GM12878 (cell line): ENCODE results near the gene GSG1L.

Experiments
- POLR2AphosphoS5 ChIP-seq: IDR thresholded peaks from 2 replicates; pipeline ENCODE4 v1.6.1; 2011; ENCODE audit warnings: mild to moderate bottlenecking, low read length, inconsistent platforms
- TF ChIP-seq, protein P1 (sequence below), 3 experiments: IDR thresholded peaks in 2 of 3; conservative IDR thresholded peaks in 1 of 3; 2 replicates each; pipeline ENCODE4 v1.5.1; 2011; ENCODE audit warnings: low read depth in 3 of 3, low read length in 3 of 3, mild to moderate bottlenecking in 3 of 3, control low read depth in 2 of 3, moderate library complexity in 2 of 3, inconsistent platforms in 1 of 3, mixed read lengths in 1 of 3; ENCODE audit not compliant: control insufficient read depth in 2 of 3, insufficient read depth in 1 of 3; ENCODE audit errors: extremely low read depth in 1 of 3

DNA sequence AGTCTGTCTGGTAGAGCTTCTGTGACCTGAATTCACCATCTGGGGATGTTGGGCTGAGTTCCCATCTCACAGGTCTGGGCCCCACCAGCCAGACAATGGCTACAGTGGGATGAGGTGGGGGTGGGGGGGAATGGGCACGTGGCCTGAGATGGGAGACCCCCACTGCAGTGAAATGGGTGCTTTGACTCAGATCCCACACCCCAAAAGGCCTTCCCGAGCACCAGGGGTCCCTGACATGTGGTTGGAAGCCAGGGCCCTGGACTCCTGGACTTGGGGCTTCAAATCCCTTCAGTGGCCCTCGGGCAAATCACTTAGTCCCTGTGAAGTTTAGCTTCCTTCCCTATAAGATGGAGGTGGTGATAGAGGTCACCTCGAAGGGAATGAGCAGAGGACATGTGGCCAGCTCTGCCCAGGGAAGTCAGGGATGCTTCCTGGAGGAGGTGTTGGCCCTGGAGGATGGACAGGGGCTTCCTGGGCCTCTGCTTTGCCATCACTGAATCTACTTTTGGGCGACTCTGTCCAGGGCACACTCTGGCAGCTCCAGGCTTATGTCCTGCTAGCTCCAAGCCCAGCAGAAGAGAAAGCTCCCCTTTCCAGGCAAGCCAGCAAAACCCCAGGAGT is 295.4 kb downstream of the GSG1L start:
- TF ChIP-seq, protein P1, sequence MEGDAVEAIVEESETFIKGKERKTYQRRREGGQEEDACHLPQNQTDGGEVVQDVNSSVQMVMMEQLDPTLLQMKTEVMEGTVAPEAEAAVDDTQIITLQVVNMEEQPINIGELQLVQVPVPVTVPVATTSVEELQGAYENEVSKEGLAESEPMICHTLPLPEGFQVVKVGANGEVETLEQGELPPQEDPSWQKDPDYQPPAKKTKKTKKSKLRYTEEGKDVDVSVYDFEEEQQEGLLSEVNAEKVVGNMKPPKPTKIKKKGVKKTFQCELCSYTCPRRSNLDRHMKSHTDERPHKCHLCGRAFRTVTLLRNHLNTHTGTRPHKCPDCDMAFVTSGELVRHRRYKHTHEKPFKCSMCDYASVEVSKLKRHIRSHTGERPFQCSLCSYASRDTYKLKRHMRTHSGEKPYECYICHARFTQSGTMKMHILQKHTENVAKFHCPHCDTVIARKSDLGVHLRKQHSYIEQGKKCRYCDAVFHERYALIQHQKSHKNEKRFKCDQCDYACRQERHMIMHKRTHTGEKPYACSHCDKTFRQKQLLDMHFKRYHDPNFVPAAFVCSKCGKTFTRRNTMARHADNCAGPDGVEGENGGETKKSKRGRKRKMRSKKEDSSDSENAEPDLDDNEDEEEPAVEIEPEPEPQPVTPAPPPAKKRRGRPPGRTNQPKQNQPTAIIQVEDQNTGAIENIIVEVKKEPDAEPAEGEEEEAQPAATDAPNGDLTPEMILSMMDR (IDR thresholded peaks at IDR 0.05 in 2 of 3, conservative IDR thresholded peaks at IDR 0.05 in 1 of 3; ENCODE audit: control insufficient read depth in 2 of 3, extremely low read depth in 1 of 3, insufficient read depth in 1 of 3, low read depth in 3 of 3, low read length in 3 of 3), result no peak
- no peak for TF ChIP-seq POLR2AphosphoS5
